RWPE2 (cell line): ENCODE data around the gene FOXA1.
A peak's percentile ranks its signal among the peaks of the same experiment; 100 is the strongest.

Experiments
- ATAC-seq: fragments of 200-7000 bp; cut with Tn5 transposase; 3 replicates; pipeline ENCODE4 v1.9.1; 2021; ENCODE audit warnings: low read depth
- DNase-seq: peaks from one replicate; pipeline ENCODE4 v3.0.0-alpha.2; 2020; ENCODE audit warnings: low spot score
- H3K27ac ChIP-seq: fragments of 450-650 bp; 2 replicates; pipeline ENCODE4 v1.5.1; 2017; ENCODE audit warnings: mild to moderate bottlenecking; ENCODE audit not compliant: poor library complexity, severe bottlenecking
- H3K27me3 ChIP-seq: fragments of 250-450 bp; sonication (Bioruptor Pico); 2 replicates; pipeline ENCODE4 v1.5.1; 2021; ENCODE audit warnings: mild to moderate bottlenecking, moderate library complexity; ENCODE audit not compliant: insufficient read depth, poor library complexity, severe bottlenecking
- H3K36me3 ChIP-seq: fragments of 250-450 bp; sonication (Bioruptor Pico); 2 replicates; pipeline ENCODE4 v1.5.1; 2020; ENCODE audit warnings: low read depth, mild to moderate bottlenecking, moderate library complexity
- H3K4me1 ChIP-seq: fragments of 250-450 bp; sonication (Bioruptor Pico); 2 replicates; pipeline ENCODE4 v1.5.1; 2021; ENCODE audit warnings: mild to moderate bottlenecking, moderate library complexity; ENCODE audit not compliant: insufficient read depth, poor library complexity, severe bottlenecking
- H3K4me3 ChIP-seq: fragments of 250-450 bp; sonication (Bioruptor Pico); 2 replicates; pipeline ENCODE4 v1.5.1; 2021; ENCODE audit warnings: mild to moderate bottlenecking, moderate library complexity; ENCODE audit not compliant: severe bottlenecking
- H3K9me3 ChIP-seq: fragments of 250-450 bp; sonication (Bioruptor Pico); 2 replicates; pipeline ENCODE4 v1.5.1; 2021; ENCODE audit warnings: mild to moderate bottlenecking, moderate library complexity; ENCODE audit not compliant: severe bottlenecking
- CTCF ChIP-seq: fragments of 450-650 bp; IDR thresholded peaks from one replicate; pipeline ENCODE4 v1.5.1; 2017; ENCODE audit warnings: mild to moderate bottlenecking, moderate library complexity; ENCODE audit not compliant: poor library complexity, severe bottlenecking

Gene FOXA1

DNA sequence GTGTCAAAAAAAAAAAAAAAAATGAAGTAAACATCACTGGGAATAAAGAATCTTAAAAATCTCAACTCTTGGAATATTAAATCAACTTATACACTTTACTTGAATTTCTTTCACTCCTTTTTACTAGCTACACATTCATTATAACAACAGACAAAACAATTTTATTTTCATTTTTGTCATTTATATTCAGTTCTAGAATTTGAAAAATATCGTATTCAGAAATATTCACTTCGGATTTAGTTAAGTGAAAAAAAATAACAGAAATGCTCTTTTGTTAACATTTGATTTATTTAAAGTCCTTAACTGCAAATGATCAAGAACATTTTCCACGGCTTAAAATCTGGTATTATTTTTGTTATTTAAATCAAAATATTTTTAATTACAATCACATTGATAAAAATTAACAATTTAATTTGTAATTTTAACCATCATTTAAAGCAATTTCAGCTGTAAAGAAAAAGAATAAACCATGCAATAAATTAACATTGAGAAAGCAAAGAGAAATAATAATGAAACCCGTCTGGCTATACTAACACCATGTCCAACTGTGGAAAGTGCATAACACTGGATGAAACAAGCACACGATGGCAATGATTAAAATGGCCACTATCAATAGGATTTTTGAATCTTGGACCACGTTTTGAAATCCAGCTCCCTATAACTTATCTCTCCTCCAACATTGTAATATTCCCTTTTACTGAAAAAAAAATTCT is 5.2 kb downstream of the FOXA1 start:
- peak overlapping the region; percentile 88 for H3K4me3 ChIP-seq
- TF ChIP-seq CTCF, result no peak
- no peaks in the 10 kb centered on the region for H3K9me3 ChIP-seq
- H3K27ac ChIP-seq, result peak overlapping the region; percentile 93
- H3K27me3 ChIP-seq, result no peaks in the 10 kb centered on the region
- no peak for ATAC-seq
- peaks cover 28% of the 10 kb centered on the region for H3K4me1 ChIP-seq
- peaks cover 29% of the 10 kb centered on the region for H3K36me3 ChIP-seq
- DNase-seq, result no peak

GRCh38 chr14:37588956-37589714 is 5.9 kb downstream of the FOXA1 start:
- no peaks in the 10 kb centered on the region for H3K27me3 ChIP-seq
- no peaks in the 10 kb centered on the region for H3K9me3 ChIP-seq
- DNase-seq (no peak), ATAC-seq (no peak)
- H3K4me3 ChIP-seq, result peak overlapping the region; percentile 88
- peak overlapping the region; percentile 93 for H3K27ac ChIP-seq
- H3K36me3 ChIP-seq, result peaks cover 29% of the 10 kb centered on the region
- H3K4me1 ChIP-seq, result peaks cover 35% of the 10 kb centered on the region
- no peak for TF ChIP-seq CTCF

- Histone ChIP-seq H3K9me3 (no peaks in the 10 kb centered on the region), H3K27ac (peak overlapping the region; percentile 93), H3K27me3 (no peaks in the 10 kb centered on the region), H3K4me3 (peak overlapping the region; percentile 88), H3K36me3 (peaks cover 28% of the 10 kb centered on the region), H3K4me1 (peaks cover 35% of the 10 kb centered on the region)
- ATAC-seq (0 out of 3 replicates have a peak, but pooled peaks have one; percentile 2), DNase-seq (no peak)
- no peak for TF ChIP-seq CTCF
Observed at GRCh38 chr14:37588667-37588955, 6.4 kb downstream of the FOXA1 start.

- DNase-seq (no peak), ATAC-seq (no peak)
- Histone ChIP-seq H3K4me1 (peaks cover 37% of the 10 kb centered on the region), H3K27ac (peak overlapping the region; percentile 93), H3K9me3 (no peaks in the 10 kb centered on the region), H3K36me3 (peaks cover 26% of the 10 kb centered on the region), H3K4me3 (peak overlapping the region; percentile 88), H3K27me3 (no peaks in the 10 kb centered on the region)
- TF ChIP-seq CTCF, result no peak
Observed at GRCh38 chr14:37587881-37588666, 7.0 kb downstream of the FOXA1 start.
